Colonic mucosa (tissue), 4 donors: Measurements from ENCODE around the gene VIM. TPM values are rescaled to one million over a fixed set of nuclear protein-coding genes. Genes with fewer than 3 reads are reported as not detected.

Experiments
- DNase-seq: peaks from one replicate; pipeline ENCODE4 v3.0.0-alpha.2; 2020
- H3K27ac ChIP-seq: fragments of 200-600 bp; one replicate; pipeline ENCODE4 v1.8.0; 2021
- H3K27me3 ChIP-seq: fragments of 200-600 bp; one replicate; pipeline ENCODE4 v1.8.0; 2021
- H3K36me3 ChIP-seq: fragments of 200-600 bp; one replicate; pipeline ENCODE4 v1.8.0; 2021
- H3K4me1 ChIP-seq: fragments of 200-600 bp; one replicate; pipeline ENCODE4 v1.8.0; 2021; ENCODE audit warnings: mild to moderate bottlenecking
- H3K4me3 ChIP-seq: fragments of 200-600 bp; one replicate; pipeline ENCODE4 v1.8.0; 2021
- H3K9ac ChIP-seq, 2 donors: one replicate each; pipeline ENCODE4 v1.7.0; 2013; ENCODE audit warnings: control low read depth in 2 of 2, low read depth in 2 of 2, low read length in 2 of 2
- H3K9me3 ChIP-seq: fragments of 200-600 bp; one replicate; pipeline ENCODE4 v1.8.0; 2021
- intact Hi-C: fragments of 100-400 bp; cut with DNase I; formaldehyde crosslinking; loops from one replicate; pipeline ENCODE4 v1.14.1; 2022
- total RNA-seq, 2 donors: library from RNA; stranded (reverse); fragmentation: NEBNext Ultra II Directional in 1 of 2; extraction: Animal tissue kit (Norgen Biotek cat#: 25700) in 1 of 2; gene quantifications; one replicate each; pipeline ENCODE4 v1.2.1, GENCODE V29; 2021
- TF ChIP-seq, protein P1 (sequence below): fragments of 200-600 bp; IDR thresholded peaks from one replicate; pipeline ENCODE4 v1.8.0; 2022; ENCODE audit warnings: antibody characterized with exemption, mild to moderate bottlenecking
- donor health status: healthy.
- donor health status: DM: no; HTN: no; CAD: no.
- donor health status: DM: no; HTN: no; CAD: no.

The VIM gene
- total RNA-seq, 2 donors from 2014 or later, result 121 to 326 TPM

DNA sequence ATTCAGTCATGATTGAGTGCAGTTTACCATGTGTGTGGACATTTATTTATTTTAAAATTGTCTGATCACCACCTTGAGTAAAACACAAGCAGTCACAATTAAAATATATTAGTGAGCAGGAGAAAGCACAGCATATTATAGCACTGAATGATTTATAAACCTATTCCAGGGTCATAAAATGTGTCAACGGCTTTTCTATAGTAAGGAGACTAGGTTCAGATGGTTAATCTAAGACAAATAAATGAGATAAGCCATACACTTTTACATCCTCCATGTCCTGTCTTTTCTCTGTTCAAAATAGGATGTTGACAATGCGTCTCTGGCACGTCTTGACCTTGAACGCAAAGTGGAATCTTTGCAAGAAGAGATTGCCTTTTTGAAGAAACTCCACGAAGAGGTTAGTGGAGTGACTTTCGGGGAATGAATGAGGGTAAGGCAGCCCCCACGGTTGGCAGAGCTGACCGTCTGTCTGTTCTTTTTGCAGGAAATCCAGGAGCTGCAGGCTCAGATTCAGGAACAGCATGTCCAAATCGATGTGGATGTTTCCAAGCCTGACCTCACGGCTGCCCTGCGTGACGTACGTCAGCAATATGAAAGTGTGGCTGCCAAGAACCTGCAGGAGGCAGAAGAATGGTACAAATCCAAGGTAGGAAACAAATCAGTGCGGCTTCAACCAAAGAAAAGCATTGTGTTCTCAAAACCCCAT is 5.4 kb downstream of the VIM start:
- H3K27ac ChIP-seq, result no peak overlapping the region
- H3K9me3 ChIP-seq, result no peaks in the 10 kb centered on the region
- H3K4me3 ChIP-seq, result no peak overlapping the region
- H3K9ac ChIP-seq, result peak overlapping the region in 1 of 2 donors; percentile 63
- peaks cover 8% of the 10 kb centered on the region for H3K27me3 ChIP-seq
- DNase-seq, result peak; percentile 26
- H3K36me3 ChIP-seq, result no peaks in the 10 kb centered on the region
- TF ChIP-seq, protein P1, sequence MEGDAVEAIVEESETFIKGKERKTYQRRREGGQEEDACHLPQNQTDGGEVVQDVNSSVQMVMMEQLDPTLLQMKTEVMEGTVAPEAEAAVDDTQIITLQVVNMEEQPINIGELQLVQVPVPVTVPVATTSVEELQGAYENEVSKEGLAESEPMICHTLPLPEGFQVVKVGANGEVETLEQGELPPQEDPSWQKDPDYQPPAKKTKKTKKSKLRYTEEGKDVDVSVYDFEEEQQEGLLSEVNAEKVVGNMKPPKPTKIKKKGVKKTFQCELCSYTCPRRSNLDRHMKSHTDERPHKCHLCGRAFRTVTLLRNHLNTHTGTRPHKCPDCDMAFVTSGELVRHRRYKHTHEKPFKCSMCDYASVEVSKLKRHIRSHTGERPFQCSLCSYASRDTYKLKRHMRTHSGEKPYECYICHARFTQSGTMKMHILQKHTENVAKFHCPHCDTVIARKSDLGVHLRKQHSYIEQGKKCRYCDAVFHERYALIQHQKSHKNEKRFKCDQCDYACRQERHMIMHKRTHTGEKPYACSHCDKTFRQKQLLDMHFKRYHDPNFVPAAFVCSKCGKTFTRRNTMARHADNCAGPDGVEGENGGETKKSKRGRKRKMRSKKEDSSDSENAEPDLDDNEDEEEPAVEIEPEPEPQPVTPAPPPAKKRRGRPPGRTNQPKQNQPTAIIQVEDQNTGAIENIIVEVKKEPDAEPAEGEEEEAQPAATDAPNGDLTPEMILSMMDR, result no peak
- intact Hi-C loops, result no loop called here
- peaks cover 9% of the 10 kb centered on the region for H3K4me1 ChIP-seq

DNA sequence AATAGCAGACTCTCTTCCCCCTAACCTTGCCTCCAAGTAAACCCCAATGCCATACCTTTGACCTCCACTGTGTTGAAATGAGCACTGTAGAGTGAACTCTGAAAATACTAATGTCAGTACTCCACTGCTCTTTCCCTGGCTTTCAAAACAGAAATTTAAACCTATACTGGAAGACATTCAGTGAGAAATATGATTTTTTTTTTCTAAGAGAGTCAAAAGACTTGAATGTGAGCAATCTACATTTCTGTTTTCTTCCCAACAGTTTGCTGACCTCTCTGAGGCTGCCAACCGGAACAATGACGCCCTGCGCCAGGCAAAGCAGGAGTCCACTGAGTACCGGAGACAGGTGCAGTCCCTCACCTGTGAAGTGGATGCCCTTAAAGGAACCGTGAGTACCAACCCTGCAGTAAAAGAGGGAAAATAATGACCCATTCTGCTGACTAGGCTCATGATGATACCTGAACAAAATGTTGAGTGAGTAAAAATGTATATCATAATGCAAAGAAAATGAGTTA is 6.4 kb downstream of the VIM start:
- TF ChIP-seq, protein P1, result no peak
- H3K27me3 ChIP-seq, result no peaks in the 10 kb centered on the region
- H3K4me1 ChIP-seq, result peaks cover 9% of the 10 kb centered on the region
- no peaks in the 10 kb centered on the region for H3K36me3 ChIP-seq
- intact Hi-C loops, result no loop called here
- no peak overlapping the region for H3K9ac ChIP-seq
- no peaks in the 10 kb centered on the region for H3K9me3 ChIP-seq
- H3K4me3 ChIP-seq, result no peak overlapping the region
- no peak for DNase-seq
- H3K27ac ChIP-seq, result no peak overlapping the region

DNA sequence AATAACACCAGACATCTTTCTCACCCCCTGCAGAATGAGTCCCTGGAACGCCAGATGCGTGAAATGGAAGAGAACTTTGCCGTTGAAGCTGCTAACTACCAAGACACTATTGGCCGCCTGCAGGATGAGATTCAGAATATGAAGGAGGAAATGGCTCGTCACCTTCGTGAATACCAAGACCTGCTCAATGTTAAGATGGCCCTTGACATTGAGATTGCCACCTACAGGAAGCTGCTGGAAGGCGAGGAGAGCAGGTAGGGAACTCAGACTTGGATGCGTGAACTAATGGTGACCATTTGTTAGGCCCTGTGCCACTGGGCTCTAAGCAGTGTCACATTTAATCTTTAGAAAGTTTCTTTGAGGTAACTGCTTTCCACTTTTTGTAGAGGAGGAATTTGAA is 7.1 kb downstream of the VIM start:
- Histone ChIP-seq H3K4me1 (peaks cover 9% of the 10 kb centered on the region), H3K9me3 (no peaks in the 10 kb centered on the region), H3K4me3 (no peak overlapping the region), H3K9ac (peak overlapping the region in 1 of 2 donors; percentile 13), H3K27ac (no peak overlapping the region), H3K27me3 (no peaks in the 10 kb centered on the region), H3K36me3 (no peaks in the 10 kb centered on the region)
- intact Hi-C loops, result no loop called here
- DNase-seq, result no peak
- TF ChIP-seq, protein P1, result no peak

DNA sequence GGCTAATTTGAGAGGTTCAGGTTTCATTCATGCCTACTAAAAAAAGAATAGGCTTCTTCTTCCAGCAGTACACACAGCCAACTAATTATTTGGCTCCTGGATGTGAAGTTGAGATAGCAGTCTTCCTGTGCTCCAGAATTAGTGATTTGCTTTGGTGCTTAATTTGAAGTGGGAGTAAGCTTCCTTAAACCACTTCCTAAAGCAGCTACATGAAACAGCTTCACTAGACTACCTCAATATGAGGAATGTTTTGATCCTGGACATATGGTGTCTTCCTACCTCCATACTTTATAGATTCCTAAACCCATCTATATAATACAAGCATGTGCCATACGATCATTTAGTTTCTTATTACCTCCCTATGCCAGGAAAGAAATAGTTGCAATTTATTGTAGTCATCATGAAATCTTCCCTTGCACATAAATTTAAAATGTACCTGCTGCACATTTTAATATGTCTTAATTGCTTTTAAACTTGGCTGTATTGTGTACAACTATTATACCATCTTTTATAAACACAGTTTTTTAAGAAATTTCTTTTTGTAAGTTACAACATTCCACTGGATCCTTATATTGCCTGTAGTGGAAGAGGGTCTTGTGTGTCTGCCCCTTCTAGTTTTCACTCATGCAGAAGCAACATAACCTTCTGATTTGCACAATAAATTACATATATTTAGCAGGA is 8.6 kb downstream of the VIM start:
- no peak for DNase-seq
- H3K4me1 ChIP-seq, result peaks cover 9% of the 10 kb centered on the region
- H3K27me3 ChIP-seq, result no peaks in the 10 kb centered on the region
- H3K9ac ChIP-seq, result no peak overlapping the region
- no peaks in the 10 kb centered on the region for H3K36me3 ChIP-seq
- H3K9me3 ChIP-seq, result no peaks in the 10 kb centered on the region
- TF ChIP-seq, protein P1, result no peak
- intact Hi-C loops, result no loop called here
- no peak overlapping the region for H3K4me3 ChIP-seq
- H3K27ac ChIP-seq, result no peak overlapping the region

DNA sequence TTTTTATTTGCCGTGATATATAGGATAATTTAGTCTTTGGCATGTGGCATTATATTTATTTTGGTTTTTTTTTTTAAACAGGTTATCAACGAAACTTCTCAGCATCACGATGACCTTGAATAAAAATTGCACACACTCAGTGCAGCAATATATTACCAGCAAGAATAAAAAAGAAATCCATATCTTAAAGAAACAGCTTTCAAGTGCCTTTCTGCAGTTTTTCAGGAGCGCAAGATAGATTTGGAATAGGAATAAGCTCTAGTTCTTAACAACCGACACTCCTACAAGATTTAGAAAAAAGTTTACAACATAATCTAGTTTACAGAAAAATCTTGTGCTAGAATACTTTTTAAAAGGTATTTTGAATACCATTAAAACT is 9.1 kb downstream of the VIM start:
- no peaks in the 10 kb centered on the region for H3K36me3 ChIP-seq
- intact Hi-C loops, result no loop called here

More for the DNA sequence above, 9.1 kb downstream of the VIM start:
- H3K4me3 ChIP-seq, result no peak overlapping the region
- H3K27me3 ChIP-seq, result no peaks in the 10 kb centered on the region
- H3K27ac ChIP-seq, result no peak overlapping the region
- no peak for DNase-seq
- TF ChIP-seq, protein P1, result no peak
- H3K9ac ChIP-seq, result no peak overlapping the region
- H3K9me3 ChIP-seq, result no peaks in the 10 kb centered on the region
- peaks cover 9% of the 10 kb centered on the region for H3K4me1 ChIP-seq
